Neural progenitor cell (in vitro differentiated cells): ENCODE results near the gene KCNQ1.

Experiments
- EZH2 ChIP-seq: fragments of 200-600 bp; sonication (generic); IDR thresholded peaks from 2 replicates; pipeline ENCODE4 v1.6.1; 2017; ENCODE audit warnings: antibody characterized with exemption, mild to moderate bottlenecking, moderate library complexity
- EZH2phosphoT487 ChIP-seq: fragments of 200-600 bp; sonication (generic); IDR thresholded peaks from 2 replicates; pipeline ENCODE4 v1.6.1; 2017; ENCODE audit warnings: antibody characterized with exemption
- TF ChIP-seq, protein P1 (sequence below): fragments of 200-600 bp; sonication (generic); IDR thresholded peaks from 2 replicates; pipeline ENCODE4 v1.5.1; 2017; ENCODE audit warnings: antibody characterized with exemption, mild to moderate bottlenecking

DNA sequence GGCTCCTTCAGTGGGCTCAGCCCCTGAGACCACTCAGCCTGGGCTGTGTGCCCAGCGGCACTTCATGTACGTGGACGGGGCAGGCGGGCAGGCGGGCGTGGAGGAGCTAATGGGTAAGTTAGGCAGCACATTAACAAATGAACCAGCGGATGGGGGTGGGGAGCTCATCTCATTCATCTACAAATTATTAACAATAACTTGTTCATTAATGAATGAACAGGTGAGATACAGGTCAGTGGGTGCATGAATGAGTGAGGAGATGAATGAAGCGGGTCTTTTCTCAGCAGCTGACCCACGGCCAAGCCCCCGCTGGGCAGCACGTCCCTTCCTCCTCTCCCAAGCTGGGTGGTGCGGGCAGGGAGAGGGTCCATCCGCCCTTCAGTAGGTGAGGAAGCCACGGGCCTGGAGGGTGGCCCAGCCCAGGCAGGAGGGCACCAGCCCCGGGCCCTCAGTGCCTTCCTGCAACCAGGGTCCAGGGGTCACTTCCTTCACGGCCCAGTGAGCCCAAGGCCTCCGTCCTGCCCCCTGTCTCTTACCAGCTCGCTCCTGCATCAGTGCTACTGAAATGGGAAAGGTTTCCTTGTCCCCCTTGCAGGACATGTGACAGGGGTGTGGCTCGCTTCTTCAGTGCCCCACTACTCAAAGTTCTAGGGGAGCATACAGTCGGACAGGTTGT lies 315.5 kb downstream of the KCNQ1 start:
- TF ChIP-seq, protein P1, sequence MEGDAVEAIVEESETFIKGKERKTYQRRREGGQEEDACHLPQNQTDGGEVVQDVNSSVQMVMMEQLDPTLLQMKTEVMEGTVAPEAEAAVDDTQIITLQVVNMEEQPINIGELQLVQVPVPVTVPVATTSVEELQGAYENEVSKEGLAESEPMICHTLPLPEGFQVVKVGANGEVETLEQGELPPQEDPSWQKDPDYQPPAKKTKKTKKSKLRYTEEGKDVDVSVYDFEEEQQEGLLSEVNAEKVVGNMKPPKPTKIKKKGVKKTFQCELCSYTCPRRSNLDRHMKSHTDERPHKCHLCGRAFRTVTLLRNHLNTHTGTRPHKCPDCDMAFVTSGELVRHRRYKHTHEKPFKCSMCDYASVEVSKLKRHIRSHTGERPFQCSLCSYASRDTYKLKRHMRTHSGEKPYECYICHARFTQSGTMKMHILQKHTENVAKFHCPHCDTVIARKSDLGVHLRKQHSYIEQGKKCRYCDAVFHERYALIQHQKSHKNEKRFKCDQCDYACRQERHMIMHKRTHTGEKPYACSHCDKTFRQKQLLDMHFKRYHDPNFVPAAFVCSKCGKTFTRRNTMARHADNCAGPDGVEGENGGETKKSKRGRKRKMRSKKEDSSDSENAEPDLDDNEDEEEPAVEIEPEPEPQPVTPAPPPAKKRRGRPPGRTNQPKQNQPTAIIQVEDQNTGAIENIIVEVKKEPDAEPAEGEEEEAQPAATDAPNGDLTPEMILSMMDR, result no peak
- TF ChIP-seq EZH2 (no peak), EZH2phosphoT487 (no peak)
